ENCODE measurements around the gene NLGN1.

The NLGN1 gene

DNA sequence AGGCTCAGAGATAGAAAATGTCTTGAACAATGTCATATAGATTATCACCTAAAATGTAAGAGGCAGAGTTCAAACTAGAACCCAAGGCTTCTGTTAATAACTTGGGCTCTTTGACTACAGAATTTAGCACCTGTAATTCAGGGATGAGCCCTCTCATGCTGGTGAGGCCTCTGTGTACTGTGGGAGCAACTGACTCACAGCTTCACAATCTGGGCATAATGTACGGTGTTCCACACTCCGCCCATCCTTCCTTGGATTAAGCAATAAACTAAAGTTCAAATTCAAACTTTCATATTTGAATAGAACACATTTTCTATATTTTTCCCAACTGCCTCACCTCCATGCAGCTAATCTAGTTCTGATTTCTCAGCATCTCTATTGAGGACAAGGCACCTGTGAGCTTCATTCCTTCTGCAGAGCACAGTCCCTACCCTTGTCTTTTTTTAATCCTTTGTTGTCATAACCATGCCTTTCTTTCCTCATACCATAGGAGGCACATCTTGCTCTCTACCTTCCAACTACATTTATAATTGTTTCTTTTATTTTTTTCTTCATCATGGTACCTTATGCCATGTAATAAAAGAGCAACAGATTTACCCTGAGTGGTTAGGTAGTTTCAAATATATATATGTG is 392.1 kb downstream of the NLGN1 start:
- ATAC-seq = no peak

DNA sequence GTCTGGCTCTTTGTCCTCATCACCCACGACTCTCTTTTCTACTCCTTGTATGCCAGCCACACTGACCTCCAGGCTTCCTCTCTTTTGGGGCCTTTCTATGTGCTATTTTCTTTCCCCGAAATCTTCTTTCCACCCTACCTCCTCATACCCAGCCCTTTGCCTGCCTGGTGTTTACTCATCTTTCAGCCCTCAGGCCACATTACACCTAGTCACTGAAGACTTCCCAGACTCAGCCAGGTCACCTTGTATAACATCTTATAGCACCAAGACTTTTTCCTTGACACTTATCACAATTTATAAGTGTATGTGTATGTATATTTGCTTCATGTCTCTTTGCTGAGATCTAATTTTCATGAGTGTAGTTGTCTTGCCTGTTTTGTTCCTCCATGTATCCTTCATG is 396.4 kb downstream of the NLGN1 start:
- ATAC-seq = no peak
- TF ChIP-seq, protein P1, sequence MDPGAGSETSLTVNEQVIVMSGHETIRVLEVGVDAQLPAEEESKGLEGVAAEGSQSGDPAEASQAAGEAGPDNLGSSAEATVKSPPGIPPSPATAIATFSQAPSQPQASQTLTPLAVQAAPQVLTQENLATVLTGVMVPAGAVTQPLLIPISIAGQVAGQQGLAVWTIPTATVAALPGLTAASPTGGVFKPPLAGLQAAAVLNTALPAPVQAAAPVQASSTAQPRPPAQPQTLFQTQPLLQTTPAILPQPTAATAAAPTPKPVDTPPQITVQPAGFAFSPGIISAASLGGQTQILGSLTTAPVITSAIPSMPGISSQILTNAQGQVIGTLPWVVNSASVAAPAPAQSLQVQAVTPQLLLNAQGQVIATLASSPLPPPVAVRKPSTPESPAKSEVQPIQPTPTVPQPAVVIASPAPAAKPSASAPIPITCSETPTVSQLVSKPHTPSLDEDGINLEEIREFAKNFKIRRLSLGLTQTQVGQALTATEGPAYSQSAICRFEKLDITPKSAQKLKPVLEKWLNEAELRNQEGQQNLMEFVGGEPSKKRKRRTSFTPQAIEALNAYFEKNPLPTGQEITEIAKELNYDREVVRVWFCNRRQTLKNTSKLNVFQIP (CRISPR knock-in tag; IDR thresholded peaks at IDR 0.05; ENCODE audit: borderline replicate concordance, low read depth) = no peak
- no peak for TF ChIP-seq GLIS3 (CRISPR knock-in tag; IDR thresholded peaks at IDR 0.05)
- TF ChIP-seq OSR1 (CRISPR knock-in tag; IDR thresholded peaks at IDR 0.05) = no peak
- TF ChIP-seq ISL1 (CRISPR knock-in tag; IDR thresholded peaks at IDR 0.05) = no peak
- TF ChIP-seq, protein P2, sequence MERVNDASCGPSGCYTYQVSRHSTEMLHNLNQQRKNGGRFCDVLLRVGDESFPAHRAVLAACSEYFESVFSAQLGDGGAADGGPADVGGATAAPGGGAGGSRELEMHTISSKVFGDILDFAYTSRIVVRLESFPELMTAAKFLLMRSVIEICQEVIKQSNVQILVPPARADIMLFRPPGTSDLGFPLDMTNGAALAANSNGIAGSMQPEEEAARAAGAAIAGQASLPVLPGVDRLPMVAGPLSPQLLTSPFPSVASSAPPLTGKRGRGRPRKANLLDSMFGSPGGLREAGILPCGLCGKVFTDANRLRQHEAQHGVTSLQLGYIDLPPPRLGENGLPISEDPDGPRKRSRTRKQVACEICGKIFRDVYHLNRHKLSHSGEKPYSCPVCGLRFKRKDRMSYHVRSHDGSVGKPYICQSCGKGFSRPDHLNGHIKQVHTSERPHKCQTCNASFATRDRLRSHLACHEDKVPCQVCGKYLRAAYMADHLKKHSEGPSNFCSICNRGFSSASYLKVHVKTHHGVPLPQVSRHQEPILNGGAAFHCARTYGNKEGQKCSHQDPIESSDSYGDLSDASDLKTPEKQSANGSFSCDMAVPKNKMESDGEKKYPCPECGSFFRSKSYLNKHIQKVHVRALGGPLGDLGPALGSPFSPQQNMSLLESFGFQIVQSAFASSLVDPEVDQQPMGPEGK (CRISPR knock-in tag; IDR thresholded peaks at IDR 0.05; ENCODE audit: borderline replicate concordance) = no peak
- TF ChIP-seq, protein P3, sequence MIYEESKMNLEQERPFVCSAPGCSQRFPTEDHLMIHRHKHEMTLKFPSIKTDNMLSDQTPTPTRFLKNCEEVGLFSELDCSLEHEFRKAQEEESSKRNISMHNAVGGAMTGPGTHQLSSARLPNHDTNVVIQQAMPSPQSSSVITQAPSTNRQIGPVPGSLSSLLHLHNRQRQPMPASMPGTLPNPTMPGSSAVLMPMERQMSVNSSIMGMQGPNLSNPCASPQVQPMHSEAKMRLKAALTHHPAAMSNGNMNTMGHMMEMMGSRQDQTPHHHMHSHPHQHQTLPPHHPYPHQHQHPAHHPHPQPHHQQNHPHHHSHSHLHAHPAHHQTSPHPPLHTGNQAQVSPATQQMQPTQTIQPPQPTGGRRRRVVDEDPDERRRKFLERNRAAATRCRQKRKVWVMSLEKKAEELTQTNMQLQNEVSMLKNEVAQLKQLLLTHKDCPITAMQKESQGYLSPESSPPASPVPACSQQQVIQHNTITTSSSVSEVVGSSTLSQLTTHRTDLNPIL (CRISPR knock-in tag; IDR thresholded peaks at IDR 0.05; ENCODE audit: low read depth) = no peak
- TF ChIP-seq, protein P4, sequence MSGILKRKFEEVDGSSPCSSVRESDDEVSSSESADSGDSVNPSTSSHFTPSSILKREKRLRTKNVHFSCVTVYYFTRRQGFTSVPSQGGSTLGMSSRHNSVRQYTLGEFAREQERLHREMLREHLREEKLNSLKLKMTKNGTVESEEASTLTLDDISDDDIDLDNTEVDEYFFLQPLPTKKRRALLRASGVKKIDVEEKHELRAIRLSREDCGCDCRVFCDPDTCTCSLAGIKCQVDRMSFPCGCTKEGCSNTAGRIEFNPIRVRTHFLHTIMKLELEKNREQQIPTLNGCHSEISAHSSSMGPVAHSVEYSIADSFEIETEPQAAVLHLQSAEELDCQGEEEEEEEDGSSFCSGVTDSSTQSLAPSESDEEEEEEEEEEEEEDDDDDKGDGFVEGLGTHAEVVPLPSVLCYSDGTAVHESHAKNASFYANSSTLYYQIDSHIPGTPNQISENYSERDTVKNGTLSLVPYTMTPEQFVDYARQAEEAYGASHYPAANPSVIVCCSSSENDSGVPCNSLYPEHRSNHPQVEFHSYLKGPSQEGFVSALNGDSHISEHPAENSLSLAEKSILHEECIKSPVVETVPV (CRISPR knock-in tag; IDR thresholded peaks at IDR 0.05) = no peak
- no peak for TF ChIP-seq TOX (CRISPR knock-in tag; IDR thresholded peaks at IDR 0.05; ENCODE audit: borderline replicate concordance)
- TF ChIP-seq, protein P5, sequence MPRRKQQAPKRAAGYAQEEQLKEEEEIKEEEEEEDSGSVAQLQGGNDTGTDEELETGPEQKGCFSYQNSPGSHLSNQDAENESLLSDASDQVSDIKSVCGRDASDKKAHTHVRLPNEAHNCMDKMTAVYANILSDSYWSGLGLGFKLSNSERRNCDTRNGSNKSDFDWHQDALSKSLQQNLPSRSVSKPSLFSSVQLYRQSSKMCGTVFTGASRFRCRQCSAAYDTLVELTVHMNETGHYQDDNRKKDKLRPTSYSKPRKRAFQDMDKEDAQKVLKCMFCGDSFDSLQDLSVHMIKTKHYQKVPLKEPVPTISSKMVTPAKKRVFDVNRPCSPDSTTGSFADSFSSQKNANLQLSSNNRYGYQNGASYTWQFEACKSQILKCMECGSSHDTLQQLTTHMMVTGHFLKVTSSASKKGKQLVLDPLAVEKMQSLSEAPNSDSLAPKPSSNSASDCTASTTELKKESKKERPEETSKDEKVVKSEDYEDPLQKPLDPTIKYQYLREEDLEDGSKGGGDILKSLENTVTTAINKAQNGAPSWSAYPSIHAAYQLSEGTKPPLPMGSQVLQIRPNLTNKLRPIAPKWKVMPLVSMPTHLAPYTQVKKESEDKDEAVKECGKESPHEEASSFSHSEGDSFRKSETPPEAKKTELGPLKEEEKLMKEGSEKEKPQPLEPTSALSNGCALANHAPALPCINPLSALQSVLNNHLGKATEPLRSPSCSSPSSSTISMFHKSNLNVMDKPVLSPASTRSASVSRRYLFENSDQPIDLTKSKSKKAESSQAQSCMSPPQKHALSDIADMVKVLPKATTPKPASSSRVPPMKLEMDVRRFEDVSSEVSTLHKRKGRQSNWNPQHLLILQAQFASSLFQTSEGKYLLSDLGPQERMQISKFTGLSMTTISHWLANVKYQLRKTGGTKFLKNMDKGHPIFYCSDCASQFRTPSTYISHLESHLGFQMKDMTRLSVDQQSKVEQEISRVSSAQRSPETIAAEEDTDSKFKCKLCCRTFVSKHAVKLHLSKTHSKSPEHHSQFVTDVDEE (CRISPR knock-in tag; IDR thresholded peaks at IDR 0.05) = no peak
- TF ChIP-seq CSDC2 (CRISPR knock-in tag; IDR thresholded peaks at IDR 0.05) = no peak
- TF ChIP-seq ARNTL (CRISPR knock-in tag; IDR thresholded peaks at IDR 0.05; ENCODE audit: borderline replicate concordance, low read depth) = no peak
- no peak for TF ChIP-seq ZFP30 (CRISPR knock-in tag; IDR thresholded peaks at IDR 0.05)
- no peak for TF ChIP-seq RARB (CRISPR knock-in tag; IDR thresholded peaks at IDR 0.05)
- no peak for TF ChIP-seq ZNF565 (CRISPR knock-in tag; conservative IDR thresholded peaks at IDR 0.05; ENCODE audit: low read depth)
- no peak for TF ChIP-seq SNAI2 (CRISPR knock-in tag; IDR thresholded peaks at IDR 0.05)
- no peak for TF ChIP-seq ZFP3 (CRISPR knock-in tag; IDR thresholded peaks at IDR 0.05)
- TF ChIP-seq BACH2 (CRISPR knock-in tag; IDR thresholded peaks at IDR 0.05; ENCODE audit: borderline replicate concordance) = no peak
- no peak for TF ChIP-seq ZNF70 (CRISPR knock-in tag; IDR thresholded peaks at IDR 0.05)
- TF ChIP-seq ZC3H10 (CRISPR knock-in tag; IDR thresholded peaks at IDR 0.05) = no peak

More for the DNA sequence above, 392.1 kb downstream of the NLGN1 start:
- TF ChIP-seq GLIS3 (CRISPR knock-in tag; IDR thresholded peaks at IDR 0.05) (no peak), BACH2 (CRISPR knock-in tag; IDR thresholded peaks at IDR 0.05; ENCODE audit: borderline replicate concordance) (no peak), ESRRG (CRISPR knock-in tag; IDR thresholded peaks at IDR 0.05) (no peak), CSDC2 (CRISPR knock-in tag; IDR thresholded peaks at IDR 0.05) (no peak), RARB (CRISPR knock-in tag; IDR thresholded peaks at IDR 0.05) (no peak)
- TF ChIP-seq, protein P4 (CRISPR knock-in tag; IDR thresholded peaks at IDR 0.05) = no peak
- TF ChIP-seq, protein P3 (CRISPR knock-in tag; IDR thresholded peaks at IDR 0.05; ENCODE audit: low read depth) = no peak
- TF ChIP-seq, protein P5 (CRISPR knock-in tag; IDR thresholded peaks at IDR 0.05) = no peak

Measured in SK-N-SH treated with all-trans-retinoic acid at 6 μM for 48 hours (cell line).